ENCODE data around the gene MRPS17. TPM values are rescaled to one million over a fixed set of nuclear protein-coding genes. Genes with fewer than 3 reads are reported as not detected.

Gene MRPS17
- total RNA-seq, 4 donors from 2014 or later, result 7.9 to 16.4 (median 15.7) TPM

- H3K27ac ChIP-seq (replicated peaks in 1 of 4), result no peak overlapping the region
- H3K4me3 ChIP-seq, result no peak overlapping the region
- H3K9me3 ChIP-seq, result no peaks in the 10 kb centered on the region
- H3K36me3 ChIP-seq, result peaks cover 38 to 97% (median 84%) of the 10 kb centered on the region in 4 donors
- DNase-seq (ENCODE audit: extremely low spot score), result no peak
- H3K27me3 ChIP-seq, result no peaks in the 10 kb centered on the region
- no peak for TF ChIP-seq POLR2AphosphoS5 (IDR thresholded peaks at IDR 0.05)
- TF ChIP-seq POLR2A (IDR thresholded peaks at IDR 0.05; ENCODE audit: low read depth), result no peak
- TF ChIP-seq CTCF (IDR thresholded peaks at IDR 0.05), result no peak
- TF ChIP-seq EP300 (IDR thresholded peaks at IDR 0.05), result no peak
- 88% methylated on average over 3 of the region's 3 CpGs for whole genome bisulfite sequencing
- H3K4me1 ChIP-seq, result no peaks in the 10 kb centered on the region
- intact Hi-C loops (cut with DNase I), result no loop called here
These were observed 40.7 kb downstream of the MRPS17 start for GRCh38 chr7:55992346-55992745.

GRCh38 chr7:55996856-55997500 lies 45.3 kb downstream of the MRPS17 start:
- peaks cover 47 to 87% (median 70%) of the 10 kb centered on the region in 4 donors for H3K36me3 ChIP-seq
- no peaks in the 10 kb centered on the region for H3K4me1 ChIP-seq
- DNase-seq (ENCODE audit: extremely low spot score), result no peak
- WGBS, result 91% methylated on average over 8 of the region's 8 CpGs
- intact Hi-C loops (cut with DNase I), result no loop called here
- H3K27ac ChIP-seq (replicated peaks in 1 of 4), result no peak overlapping the region
- H3K4me3 ChIP-seq, result no peak overlapping the region
- H3K9me3 ChIP-seq, result no peaks in the 10 kb centered on the region
- H3K27me3 ChIP-seq, result no peaks in the 10 kb centered on the region
- TF ChIP-seq EP300 (IDR thresholded peaks at IDR 0.05), result no peak
- no peak for TF ChIP-seq CTCF (IDR thresholded peaks at IDR 0.05)
- TF ChIP-seq POLR2AphosphoS5 (IDR thresholded peaks at IDR 0.05), result no peak
- TF ChIP-seq POLR2A (IDR thresholded peaks at IDR 0.05; ENCODE audit: low read depth), result no peak

- H3K4me1 ChIP-seq, result peaks cover 0 to 6% (median 3%) of the 10 kb centered on the region in 4 donors
- no peak for DNase-seq (ENCODE audit: extremely low spot score)
- no peaks in the 10 kb centered on the region for H3K9me3 ChIP-seq
- 100% methylated on average over 4 of the region's 4 CpGs for WGBS
- no peak overlapping the region for H3K27ac ChIP-seq (replicated peaks in 1 of 4)
- no peaks in the 10 kb centered on the region for H3K27me3 ChIP-seq
- TF ChIP-seq EP300 (IDR thresholded peaks at IDR 0.05), result no peak
- no peak for TF ChIP-seq CTCF (IDR thresholded peaks at IDR 0.05)
- no peak for TF ChIP-seq POLR2A (IDR thresholded peaks at IDR 0.05; ENCODE audit: low read depth)
- TF ChIP-seq POLR2AphosphoS5 (IDR thresholded peaks at IDR 0.05), result no peak
- peaks cover 7 to 20% (median 16%) of the 10 kb centered on the region in 4 donors for H3K36me3 ChIP-seq
- intact Hi-C loops (cut with DNase I), result loop anchor here (2.0 kb wide), 1 partner anchor 71 kb away; no protein-coding TSS in a partner anchor
- no peak overlapping the region for H3K4me3 ChIP-seq
These were observed 52.1 kb downstream of the MRPS17 start for GRCh38 chr7:56003749-56004148.

Other genes starting within 250 kb of the MRPS17 start
- not detected for gene SEPTIN14, start 89.1 kb upstream of the MRPS17 start, total RNA-seq
- 1 to 10 TPM; 1.9 to 3.6 (median 3.1) TPM for gene ZNF713, start 64.4 kb upstream of the MRPS17 start, total RNA-seq
- gene NIPSNAP2, start 12.7 kb downstream of the MRPS17 start, total RNA-seq, result 100 to 1,000 TPM in 3 of 4 donors, 10 to 100 TPM in 1; 93.3 to 131 (median 116) TPM
- 10 to 100 TPM in 3 of 4 donors, 1 to 10 TPM in 1; 9.1 to 15.9 (median 13.1) TPM for gene PSPH, start 99.6 kb downstream of the MRPS17 start, total RNA-seq
- 100 to 1,000 TPM in 1 of 4 donors, 10 to 100 TPM in 3; 86.6 to 104 (median 87.9) TPM for gene CCT6A, start 99.9 kb downstream of the MRPS17 start, total RNA-seq
- gene SUMF2, start 112.4 kb downstream of the MRPS17 start, total RNA-seq, result 10 to 100 TPM; 71.4 to 93.2 (median 80.8) TPM
- 1 to 10 TPM in 2 of 4 donors, under 1 TPM in 2; 0.26 to 1.7 (median 0.94) TPM for gene PHKG1, start 141.1 kb downstream of the MRPS17 start, total RNA-seq
- gene CHCHD2, start 154.6 kb downstream of the MRPS17 start, total RNA-seq, result 100 to 1,000 TPM; 212 to 416 (median 327) TPM
- gene NUPR2, start 164.5 kb downstream of the MRPS17 start, total RNA-seq, result not detected

All from esophagus muscularis mucosa (tissue), 4 donors.